GM21515 (cell line): Measurements from ENCODE around the gene SERTAD4.

Experiments used
- ATAC-seq: cut with Tn5 transposase; IDR thresholded peaks from one replicate; pipeline ENCODE4 v1.9.1; 2021; ENCODE audit not compliant: unreplicated experiment

SERTAD4 gene

GRCh38 chr1:210231846-210232510, 618 bp upstream of the SERTAD4 start:
- no peak for ATAC-seq

- no peak for ATAC-seq
Observed at GRCh38 chr1:210233216-210233494, 559 bp downstream of the SERTAD4 start.

- ATAC-seq, result no peak
Observed at GRCh38 chr1:210233495-210234328, 1.1 kb downstream of the SERTAD4 start.

- ATAC-seq, result no peak
Observed at GRCh38 chr1:210234329-210234757, 1.7 kb downstream of the SERTAD4 start.

- no peak for ATAC-seq
Observed at GRCh38 chr1:210235363-210236053, 2.9 kb downstream of the SERTAD4 start.

- ATAC-seq, result no peak
Observed at GRCh38 chr1:210236386-210236839, 3.8 kb downstream of the SERTAD4 start.

GRCh38 chr1:210236840-210237409, 4.3 kb downstream of the SERTAD4 start:
- ATAC-seq, result no peak

GRCh38 chr1:210237479-210237878, 4.9 kb downstream of the SERTAD4 start:
- ATAC-seq, result no peak

- no peak for ATAC-seq
Observed at GRCh38 chr1:210237981-210238380, 5.4 kb downstream of the SERTAD4 start.

- no peak for ATAC-seq
Observed at GRCh38 chr1:210239349-210240111, 6.9 kb downstream of the SERTAD4 start.

- ATAC-seq, result no peak
Observed at GRCh38 chr1:210241121-210241520, 8.5 kb downstream of the SERTAD4 start.

- ATAC-seq, result no peak
Observed at GRCh38 chr1:210244746-210245367, 12.3 kb downstream of the SERTAD4 start.

- peak; percentile 65 for ATAC-seq
Observed at GRCh38 chr1:210246447-210246846, 13.9 kb downstream of the SERTAD4 start.

- no peak for ATAC-seq
Observed at GRCh38 chr1:210248341-210248740, 15.7 kb downstream of the SERTAD4 start.

GRCh38 chr1:210250665-210250997, 18.0 kb downstream of the SERTAD4 start:
- no peak for ATAC-seq

GRCh38 chr1:210250998-210251679, 18.5 kb downstream of the SERTAD4 start:
- no peak for ATAC-seq

GRCh38 chr1:210251680-210252490, 19.3 kb downstream of the SERTAD4 start:
- no peak for ATAC-seq

GRCh38 chr1:210252621-210253051, 20.0 kb downstream of the SERTAD4 start:
- ATAC-seq, result no peak

- no peak for ATAC-seq
Observed at GRCh38 chr1:210254298-210254697, 21.7 kb downstream of the SERTAD4 start.
